Transverse colon (tissue), 4 donors: Measurements from ENCODE around the gene MBIP. TPM values are rescaled to one million over a fixed set of nuclear protein-coding genes. Genes with fewer than 3 reads are reported as not detected.

Source experiments
- DNase-seq: peaks from one replicate; pipeline ENCODE4 v3.0.0-alpha.2; 2019
- H3K27ac ChIP-seq, 4 donors: fragments of 200-600 bp; sonication (generic); 2 replicates each; pipeline ENCODE4 v1.5.1; 2016 to 2018; ENCODE audit warnings: inconsistent platforms in 4 of 4
- H3K27me3 ChIP-seq: fragments of 200-600 bp; sonication (generic); 2 replicates; pipeline ENCODE4 v1.5.1; 2017; ENCODE audit warnings: inconsistent platforms
- H3K36me3 ChIP-seq, 4 donors: fragments of 200-600 bp; sonication (generic); 2 replicates each; pipeline ENCODE4 v1.5.1; 2017 to 2019; ENCODE audit warnings: inconsistent platforms in 4 of 4
- H3K4me1 ChIP-seq, 4 donors: fragments of 200-600 bp; sonication (generic); 2 replicates each; pipeline ENCODE4 v1.5.1; 2017 to 2020; ENCODE audit warnings: inconsistent platforms in 4 of 4
- H3K4me3 ChIP-seq, 4 donors: fragments of 200-600 bp; sonication (generic); 1 replicate in 1 of 4; 2 replicates in 3 of 4; pipeline versions ENCODE4 v1.5.1 to v1.6.1; 2017 to 2019; ENCODE audit warnings: inconsistent platforms in 4 of 4
- H3K9me3 ChIP-seq, 2 donors: fragments of 200-600 bp; sonication (generic); 2 replicates each; pipeline ENCODE4 v1.5.1; 2017 to 2019; ENCODE audit warnings: inconsistent platforms in 2 of 2
- EP300 ChIP-seq: sonication (generic); formaldehyde crosslinking; IDR thresholded peaks from one replicate; pipeline ENCODE4 v1.6.1; 2017; ENCODE audit warnings: antibody characterized with exemption, low read depth
- POLR2A ChIP-seq: fragments of 450-650 bp; IDR thresholded peaks from one replicate; pipeline ENCODE4 v1.6.1; 2016; ENCODE audit warnings: antibody characterized with exemption, mild to moderate bottlenecking, moderate library complexity
- POLR2AphosphoS5 ChIP-seq, 3 donors: sonication (generic); formaldehyde crosslinking; IDR thresholded peaks; one replicate each; pipeline ENCODE4 v1.6.1; 2016; ENCODE audit warnings: antibody characterized with exemption in 3 of 3
- WGBS, 2 donors: methylation state at CpG; one replicate each; pipeline ENCODE4 v1.1.5; 2018; ENCODE audit warnings: low coverage in 1 of 2; 5-methylcytosine and 5-hydroxymethylcytosine counted together
- in situ Hi-C, 4 donors: fragments of 200-750 bp; cut with MboI; loops; one replicate each; pipeline versions ENCODE4 v1.15.0 to v1.15.1; 2017; ENCODE audit warnings: low sequenced_read_pairs in 3 of 4, low pct_ligation_motif_present in 1 of 4, low pct_unique_long_range_greater_than_20kb in 1 of 4
- intact Hi-C: fragments of 100-400 bp; cut with DNase I; formaldehyde crosslinking; loops from one replicate; pipeline ENCODE4 v1.15.1; 2023; ENCODE audit warnings: low total_unique reads
- total RNA-seq, 4 donors: library from RNA; depleted of rRNA; stranded (reverse); fragments of >200 nt; gene quantifications; one replicate each; pipeline ENCODE4 v1.1.0, GENCODE V29; 2016
- TF ChIP-seq, protein P1 (sequence below), 5 experiments: fragments of 200-600 bp in 3 of 5; fragments of 450-650 bp in 2 of 5; sonication (generic) in 3 of 5; IDR thresholded peaks; 1 replicate in 2 of 5; 2 replicates in 3 of 5; pipeline ENCODE4 v1.5.1; 2016 to 2017; ENCODE audit warnings: antibody characterized with exemption in 5 of 5, inconsistent platforms in 3 of 5, mild to moderate bottlenecking in 2 of 5, moderate library complexity in 1 of 5

MBIP gene
- total RNA-seq, 4 donors from 2014 or later, result 5.4 to 20.6 (median 17.1) TPM

DNA sequence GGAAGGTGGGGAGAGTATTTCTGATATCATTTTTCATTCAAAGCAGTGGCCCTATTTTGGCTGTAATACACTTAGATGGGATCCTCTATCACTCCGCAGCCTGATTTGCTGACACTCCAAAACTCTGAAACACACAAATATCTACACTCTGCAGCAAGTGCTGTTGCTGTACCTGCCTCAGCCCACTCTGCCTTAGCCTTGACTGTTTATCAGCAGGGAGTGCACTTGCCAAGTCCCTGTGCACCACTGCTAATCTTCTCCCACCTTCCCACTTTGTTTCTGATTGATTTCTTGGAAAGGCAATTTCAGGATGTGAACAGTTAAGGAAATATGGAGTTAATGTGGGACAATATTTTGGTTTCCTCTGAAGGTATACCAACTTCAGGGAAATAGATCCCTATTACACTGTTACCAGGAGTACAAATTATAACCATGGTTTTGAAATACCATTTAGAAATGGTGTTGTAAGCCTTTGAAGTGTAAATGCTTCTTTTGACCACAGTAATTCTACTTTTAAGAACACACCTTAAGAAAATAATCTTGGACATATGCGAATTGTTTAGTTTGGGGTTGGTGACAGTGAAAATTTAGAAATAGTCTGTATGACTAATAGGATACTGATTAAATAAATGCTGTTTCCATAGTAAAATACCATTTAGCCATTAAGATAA lies 59.3 kb downstream of the MBIP start:
- 92% methylated on average over 2 of the region's 2 CpGs for WGBS, 2 donors

DNA sequence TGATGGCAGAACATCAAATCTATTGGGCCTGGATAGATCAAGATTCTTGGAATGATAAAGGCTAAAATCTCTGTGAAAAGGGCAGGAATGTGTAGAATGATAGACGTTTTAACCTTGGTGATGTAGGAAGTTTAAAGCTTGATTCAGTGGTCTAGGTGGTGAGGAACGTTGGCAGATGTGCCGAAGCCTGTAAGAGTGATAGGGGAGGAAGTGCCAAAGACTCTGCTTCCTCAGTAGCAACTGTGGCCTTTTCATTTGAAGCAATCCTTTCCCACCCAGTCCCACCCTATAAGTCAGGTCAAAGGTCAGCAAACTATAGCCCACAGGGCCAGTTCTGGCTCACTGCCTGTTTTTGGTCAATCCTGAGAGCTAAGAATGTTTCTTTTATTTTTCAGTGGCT lies 62.2 kb downstream of the MBIP start:
- TF ChIP-seq EP300, result no peak
- TF ChIP-seq, protein P1, sequence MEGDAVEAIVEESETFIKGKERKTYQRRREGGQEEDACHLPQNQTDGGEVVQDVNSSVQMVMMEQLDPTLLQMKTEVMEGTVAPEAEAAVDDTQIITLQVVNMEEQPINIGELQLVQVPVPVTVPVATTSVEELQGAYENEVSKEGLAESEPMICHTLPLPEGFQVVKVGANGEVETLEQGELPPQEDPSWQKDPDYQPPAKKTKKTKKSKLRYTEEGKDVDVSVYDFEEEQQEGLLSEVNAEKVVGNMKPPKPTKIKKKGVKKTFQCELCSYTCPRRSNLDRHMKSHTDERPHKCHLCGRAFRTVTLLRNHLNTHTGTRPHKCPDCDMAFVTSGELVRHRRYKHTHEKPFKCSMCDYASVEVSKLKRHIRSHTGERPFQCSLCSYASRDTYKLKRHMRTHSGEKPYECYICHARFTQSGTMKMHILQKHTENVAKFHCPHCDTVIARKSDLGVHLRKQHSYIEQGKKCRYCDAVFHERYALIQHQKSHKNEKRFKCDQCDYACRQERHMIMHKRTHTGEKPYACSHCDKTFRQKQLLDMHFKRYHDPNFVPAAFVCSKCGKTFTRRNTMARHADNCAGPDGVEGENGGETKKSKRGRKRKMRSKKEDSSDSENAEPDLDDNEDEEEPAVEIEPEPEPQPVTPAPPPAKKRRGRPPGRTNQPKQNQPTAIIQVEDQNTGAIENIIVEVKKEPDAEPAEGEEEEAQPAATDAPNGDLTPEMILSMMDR (IDR thresholded peaks at IDR 0.05), result no peak
- TF ChIP-seq POLR2AphosphoS5 (IDR thresholded peaks at IDR 0.05), result no peak
- TF ChIP-seq POLR2A, result no peak
- Histone ChIP-seq H3K27ac (no peak overlapping the region), H3K36me3 (no peaks in the 10 kb centered on the region), H3K4me1 (peaks cover 0 to 18% (median 5%) of the 10 kb centered on the region in 4 donors), H3K27me3 (no peaks in the 10 kb centered on the region), H3K9me3 (no peaks in the 10 kb centered on the region), H3K4me3 (no peak overlapping the region)
- in situ Hi-C loops (no loop called here), intact Hi-C loops (no loop called here)
- DNase-seq, result no peak
- WGBS, 2 donors, result 17 to 54% methylated on average over 1 to 3 of the region's 3 CpGs

More for the DNA sequence above, 59.3 kb downstream of the MBIP start:
- intact Hi-C loops, result no loop called here
- Histone ChIP-seq H3K27me3 (no peaks in the 10 kb centered on the region), H3K27ac (no peak overlapping the region), H3K36me3 (no peaks in the 10 kb centered on the region), H3K4me3 (no peak overlapping the region), H3K9me3 (no peaks in the 10 kb centered on the region), H3K4me1 (peaks cover 0 to 11% (median 5%) of the 10 kb centered on the region in 4 donors)
- in situ Hi-C loops, result no loop called here
- TF ChIP-seq POLR2A (no peak), EP300 (no peak), POLR2AphosphoS5 (IDR thresholded peaks at IDR 0.05) (no peak)
- TF ChIP-seq, protein P1 (IDR thresholded peaks at IDR 0.05), result no peak
- no peak for DNase-seq

DNA sequence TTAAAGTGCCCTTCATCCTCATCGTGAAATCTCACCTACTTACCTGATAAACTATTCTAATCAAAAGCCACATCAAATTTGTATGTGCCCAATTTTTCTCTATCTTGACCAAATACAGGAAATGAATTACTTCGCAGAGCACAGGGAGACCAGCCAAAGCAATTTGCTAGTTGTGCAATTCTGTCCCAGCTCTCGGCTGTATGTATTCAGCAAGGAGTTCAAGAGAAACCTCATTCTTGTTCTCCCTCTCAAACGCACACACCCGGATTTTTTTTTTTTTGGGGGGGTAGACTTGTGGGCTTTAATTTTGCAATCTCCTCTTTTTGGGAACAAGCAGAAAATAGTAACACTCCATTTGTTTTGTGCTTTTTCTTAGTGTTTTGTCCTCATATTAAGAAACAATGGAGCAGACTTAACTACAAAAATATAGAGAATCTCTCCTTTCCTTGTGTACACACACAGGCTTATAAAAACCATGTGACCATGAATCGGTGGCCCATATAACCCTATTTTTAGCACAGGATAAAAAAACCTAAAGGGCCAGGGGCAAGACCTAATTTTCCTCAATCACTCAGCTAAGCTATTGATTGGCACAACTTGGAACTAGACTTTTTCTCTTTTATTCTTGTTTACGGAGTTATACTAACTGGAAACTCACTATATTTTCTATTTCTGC lies 64.2 kb downstream of the MBIP start:
- peak overlapping the region in 2 of 4 donors; percentile 13 to 38 for H3K27ac ChIP-seq
- H3K4me3 ChIP-seq, result no peak overlapping the region
- H3K9me3 ChIP-seq, result no peaks in the 10 kb centered on the region
- WGBS, 2 donors, result 27 to 35% methylated on average over 6 to 7 of the region's 7 CpGs
- DNase-seq, result peak; percentile 13
- intact Hi-C loops (no loop called here), in situ Hi-C loops (no loop called here)
- no peaks in the 10 kb centered on the region for H3K27me3 ChIP-seq
- peaks cover 0 to 18% (median 5%) of the 10 kb centered on the region in 4 donors for H3K4me1 ChIP-seq
- TF ChIP-seq EP300 (no peak), POLR2A (no peak), POLR2AphosphoS5 (IDR thresholded peaks at IDR 0.05) (no peak)
- TF ChIP-seq, protein P1 (IDR thresholded peaks at IDR 0.05), result no peak
- H3K36me3 ChIP-seq, result no peaks in the 10 kb centered on the region

DNA sequence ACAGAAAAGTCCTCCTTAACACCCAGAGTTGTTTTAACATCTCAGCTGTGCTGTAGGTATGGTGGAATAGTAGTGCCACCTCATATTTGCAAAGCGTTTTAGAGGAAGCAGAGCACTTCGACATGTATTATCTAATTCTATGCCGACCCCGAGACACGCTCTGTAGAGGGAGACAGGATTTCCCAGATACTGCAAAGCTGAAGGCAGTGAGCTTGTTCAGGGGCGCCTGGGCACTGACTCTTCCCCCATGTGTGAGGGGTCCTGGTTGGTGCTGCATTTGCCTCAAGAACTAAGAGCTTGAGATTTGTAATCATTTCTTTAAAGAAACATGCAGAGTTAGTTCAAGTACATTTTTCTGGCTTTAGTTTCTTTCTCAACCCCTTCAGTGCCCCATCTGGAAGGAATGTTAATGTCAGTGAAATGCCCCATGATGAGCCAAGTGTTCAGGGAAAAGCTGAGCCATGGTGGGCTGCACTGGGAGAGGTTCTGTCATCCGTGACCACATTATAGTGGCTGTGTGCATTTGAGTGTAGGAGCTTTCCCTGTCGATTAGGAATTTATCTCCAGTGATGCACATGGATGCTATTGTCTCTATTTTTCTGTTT lies 66.3 kb downstream of the MBIP start:
- Histone ChIP-seq H3K36me3 (no peaks in the 10 kb centered on the region), H3K27ac (no peak overlapping the region), H3K9me3 (no peaks in the 10 kb centered on the region), H3K4me1 (peaks cover 0 to 18% (median 5%) of the 10 kb centered on the region in 4 donors), H3K4me3 (no peak overlapping the region), H3K27me3 (no peaks in the 10 kb centered on the region)
- in situ Hi-C loops, result no loop called here
- intact Hi-C loops, result no loop called here
- DNase-seq, result no peak
- TF ChIP-seq, protein P1 (IDR thresholded peaks at IDR 0.05), result no peak
- TF ChIP-seq EP300 (no peak), POLR2AphosphoS5 (IDR thresholded peaks at IDR 0.05) (no peak), POLR2A (no peak)
- WGBS, 2 donors, result 85 to 91% methylated on average over 4 to 8 of the region's 8 CpGs
